Activated CD4-positive, alpha-beta T cell treated with anti-CD3 and anti-CD28 coated beads, Interleukin-2, Interleukin-4, amounts not matched to agents 100 ng/mL and 50 ng/mL, durations not matched to agents 16 hours and 8 hours (primary cell): ENCODE data around the gene IFIT1.
"Not testable (repeated sequence)": the region's sequence is repeated elsewhere in the genome, so short reads cannot be mapped to it uniquely, and the experiment has no call there.

Experiments used
- DNase-seq: peaks from one replicate; pipeline ENCODE4 v3.0.0-alpha.2; 2020; ENCODE audit warnings: low spot score

The IFIT1 gene, protein sequence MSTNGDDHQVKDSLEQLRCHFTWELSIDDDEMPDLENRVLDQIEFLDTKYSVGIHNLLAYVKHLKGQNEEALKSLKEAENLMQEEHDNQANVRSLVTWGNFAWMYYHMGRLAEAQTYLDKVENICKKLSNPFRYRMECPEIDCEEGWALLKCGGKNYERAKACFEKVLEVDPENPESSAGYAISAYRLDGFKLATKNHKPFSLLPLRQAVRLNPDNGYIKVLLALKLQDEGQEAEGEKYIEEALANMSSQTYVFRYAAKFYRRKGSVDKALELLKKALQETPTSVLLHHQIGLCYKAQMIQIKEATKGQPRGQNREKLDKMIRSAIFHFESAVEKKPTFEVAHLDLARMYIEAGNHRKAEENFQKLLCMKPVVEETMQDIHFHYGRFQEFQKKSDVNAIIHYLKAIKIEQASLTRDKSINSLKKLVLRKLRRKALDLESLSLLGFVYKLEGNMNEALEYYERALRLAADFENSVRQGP

DNA sequence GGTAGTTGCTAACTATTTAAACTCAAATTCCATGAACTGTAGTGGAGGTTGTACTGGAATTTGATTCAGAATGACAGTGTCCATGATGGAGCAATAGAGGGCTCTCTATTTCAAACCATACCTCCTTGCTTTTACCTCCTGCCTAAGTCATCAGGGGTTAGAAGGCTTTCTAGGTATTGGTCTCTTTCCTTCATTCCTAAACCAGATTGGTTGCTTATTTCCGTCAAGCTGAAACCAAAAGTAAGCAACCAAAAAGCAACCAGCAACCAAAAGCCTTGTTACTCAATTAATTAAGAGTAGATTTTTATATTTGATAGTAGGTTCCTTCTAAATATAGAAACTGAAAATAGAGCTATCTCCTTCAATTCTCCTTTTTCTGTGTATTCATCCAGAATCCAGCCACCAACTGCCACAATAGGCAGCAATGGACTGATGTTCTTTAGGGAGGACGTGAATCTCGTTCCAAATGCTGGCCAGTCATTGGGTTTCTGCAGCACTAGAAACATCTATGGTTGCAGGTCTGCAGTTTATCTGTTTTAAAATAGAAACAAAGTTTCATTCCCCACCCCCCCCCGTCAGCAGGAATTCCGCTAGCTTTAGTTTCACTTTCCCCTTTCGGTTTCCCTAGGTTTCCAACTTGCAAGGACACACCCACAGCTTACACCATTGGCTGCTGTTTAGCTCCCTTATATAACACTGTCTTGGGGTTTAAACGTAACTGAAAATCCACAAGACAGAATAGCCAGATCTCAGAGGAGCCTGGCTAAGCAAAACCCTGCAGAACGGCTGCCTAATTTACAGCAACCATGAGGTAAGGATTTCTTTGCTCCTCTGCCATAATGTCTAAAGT, at the start of gene IFIT1:
IFIT1 (plus strand) TSS at position 717 of the 850 bp plus-strand sequence; CDS start at position 807, 90 bp downstream.
- peak; percentile 44 for DNase-seq

DNA sequence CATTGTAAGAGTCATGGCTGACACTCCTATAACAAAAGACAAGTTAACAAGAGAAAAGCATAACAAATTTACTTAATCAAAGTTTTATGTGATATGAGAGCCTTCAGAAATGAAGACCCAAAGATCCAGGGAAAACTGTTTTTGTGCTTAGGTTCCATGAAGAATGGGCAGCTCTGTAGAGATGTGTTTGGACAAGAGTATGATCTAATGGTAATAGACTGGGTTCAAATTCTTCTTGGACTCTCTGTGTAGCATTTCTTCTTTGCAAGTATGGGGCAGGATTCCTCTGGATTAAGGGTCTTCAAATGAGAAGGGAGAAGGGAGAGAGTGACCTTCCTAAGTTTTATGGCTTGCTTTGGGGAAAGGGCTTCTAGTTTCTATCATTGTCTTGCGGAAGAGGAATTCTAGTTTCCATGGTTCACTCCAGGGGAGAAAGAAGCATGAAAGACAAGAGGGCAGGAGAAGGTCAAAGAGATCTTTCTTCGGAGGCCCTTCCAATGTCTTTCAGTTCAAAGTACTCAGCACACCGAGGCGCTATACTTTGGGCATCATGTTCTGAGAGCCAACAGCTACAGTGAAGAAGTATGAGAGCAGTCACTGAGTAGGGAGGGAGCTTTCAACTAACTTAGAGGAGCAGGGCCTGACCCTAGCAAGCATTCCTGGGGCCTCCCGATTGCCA, 49.2 kb upstream of the IFIT1 start:
- DNase-seq: no peak

DNA sequence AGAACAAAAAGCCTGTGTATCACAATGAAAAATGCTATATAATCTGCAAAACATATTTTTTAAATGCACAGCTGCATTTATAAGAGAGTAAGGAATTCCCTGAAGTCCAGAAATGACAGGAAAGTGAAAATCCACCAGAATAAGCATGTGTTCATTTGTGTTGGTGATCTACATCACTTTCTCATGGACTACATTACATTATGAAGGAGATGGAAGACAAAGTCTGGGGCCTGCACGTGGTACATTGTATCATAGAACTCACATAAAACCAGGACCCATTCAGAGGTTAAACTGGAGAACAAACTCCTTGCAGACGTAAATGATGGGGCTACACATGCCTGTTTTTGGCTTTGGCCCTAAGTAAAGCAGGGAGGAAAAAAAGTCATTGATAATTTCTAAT, 48.3 kb upstream of the IFIT1 start:
- no peak for DNase-seq

DNA sequence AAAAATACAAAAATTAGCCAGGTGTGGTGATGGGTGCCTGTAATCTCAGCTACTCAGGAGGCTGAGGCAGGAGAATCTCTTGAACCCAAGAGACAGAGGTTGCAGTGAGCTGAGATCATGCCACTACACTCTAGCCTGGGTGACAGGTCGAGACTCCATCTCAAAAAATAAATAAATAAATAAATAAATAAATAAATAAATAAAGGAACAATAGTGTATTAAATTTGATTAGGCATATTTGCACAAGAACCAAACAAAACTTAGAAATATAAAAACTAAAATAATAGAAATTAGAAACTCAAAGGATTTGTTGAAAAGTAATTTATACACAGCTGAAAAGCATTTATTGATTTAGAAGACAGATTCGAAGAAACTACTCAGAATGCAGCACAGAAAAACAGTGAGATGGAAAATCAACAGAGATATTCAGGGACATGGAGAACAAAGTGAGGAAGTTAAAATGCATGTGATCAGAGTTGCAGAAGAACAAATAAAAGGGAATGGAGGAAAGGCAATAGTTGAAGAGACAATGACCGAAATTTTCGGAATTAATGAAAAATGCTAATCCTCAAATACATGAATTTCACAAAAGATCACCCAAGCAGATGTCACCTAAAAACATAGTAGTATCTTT, 46.9 kb upstream of the IFIT1 start:
- no peak for DNase-seq

DNA sequence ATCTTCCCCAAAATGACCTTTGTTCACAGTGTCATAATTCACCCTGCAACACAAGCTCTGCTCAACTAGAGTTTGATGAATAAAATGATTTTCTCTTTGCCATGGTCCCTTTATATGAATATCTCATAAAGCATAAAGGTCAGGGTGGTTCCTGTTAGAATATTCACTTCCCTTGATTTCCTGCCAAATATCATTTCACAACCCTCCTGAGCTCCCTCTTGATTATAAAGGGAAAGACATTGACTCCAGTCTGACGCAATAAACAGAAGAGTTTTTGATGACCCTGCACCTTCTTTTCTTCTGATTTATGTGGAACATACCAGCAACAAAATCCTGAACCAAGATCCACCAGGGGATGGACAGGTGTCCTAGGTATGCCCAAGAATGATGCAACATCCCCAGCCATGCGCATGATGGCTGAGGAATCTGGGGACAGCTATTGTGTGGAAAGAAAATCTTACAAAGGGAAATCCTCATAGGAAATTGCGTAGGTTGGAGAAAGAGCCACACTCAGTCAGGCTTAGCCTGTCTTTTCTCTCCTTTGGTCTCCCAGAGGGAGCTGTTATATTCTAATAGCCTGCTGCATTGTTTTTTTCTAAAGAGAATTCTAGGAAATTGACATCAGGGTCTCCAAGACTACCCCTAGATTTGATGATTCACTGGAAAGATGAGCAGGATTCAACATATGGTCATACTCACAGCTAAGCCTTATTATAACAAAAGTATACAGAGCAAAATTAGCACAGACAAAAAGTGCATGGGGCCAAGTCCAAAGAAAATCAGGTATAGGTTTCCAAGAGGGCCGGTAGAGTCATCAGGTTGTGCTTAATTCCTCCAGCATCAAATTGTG, 45.8 kb upstream of the IFIT1 start:
- DNase-seq: no peak

DNA sequence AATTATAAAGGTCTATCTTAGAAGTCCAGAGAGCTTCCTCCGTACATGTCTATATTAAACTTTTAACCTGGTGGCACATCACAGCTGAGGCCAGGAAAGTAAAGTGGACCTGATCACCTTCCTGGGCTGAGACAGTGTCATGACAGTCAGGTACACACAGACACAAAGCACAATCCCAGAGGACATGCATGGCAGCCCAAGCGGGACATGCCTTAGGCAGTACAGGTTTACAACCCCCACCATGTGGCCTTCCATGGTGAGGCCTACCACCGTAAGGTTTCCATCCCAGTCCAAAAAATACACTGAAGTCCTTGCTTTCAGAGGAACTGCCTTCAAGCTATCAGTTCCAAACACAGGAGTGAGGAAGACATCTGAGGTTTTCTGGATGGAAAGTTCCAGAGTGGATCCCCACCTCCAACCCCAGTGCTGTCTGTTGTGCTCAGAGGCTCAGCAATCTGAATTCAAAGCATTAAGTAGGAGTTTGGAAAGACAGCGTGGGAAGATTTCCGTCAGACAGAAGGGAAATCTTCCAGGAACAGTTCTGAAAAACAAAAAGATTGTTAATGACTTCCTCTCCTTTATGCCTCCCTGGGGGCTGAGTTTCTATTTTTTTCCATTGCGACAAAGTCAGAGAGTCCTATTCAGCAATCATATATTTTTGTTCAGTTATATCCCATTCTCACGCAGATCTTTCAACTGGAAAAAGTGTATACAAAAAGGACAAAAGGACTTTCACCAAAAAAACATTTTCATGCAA, 44.5 kb upstream of the IFIT1 start:
- DNase-seq: no peak

DNA sequence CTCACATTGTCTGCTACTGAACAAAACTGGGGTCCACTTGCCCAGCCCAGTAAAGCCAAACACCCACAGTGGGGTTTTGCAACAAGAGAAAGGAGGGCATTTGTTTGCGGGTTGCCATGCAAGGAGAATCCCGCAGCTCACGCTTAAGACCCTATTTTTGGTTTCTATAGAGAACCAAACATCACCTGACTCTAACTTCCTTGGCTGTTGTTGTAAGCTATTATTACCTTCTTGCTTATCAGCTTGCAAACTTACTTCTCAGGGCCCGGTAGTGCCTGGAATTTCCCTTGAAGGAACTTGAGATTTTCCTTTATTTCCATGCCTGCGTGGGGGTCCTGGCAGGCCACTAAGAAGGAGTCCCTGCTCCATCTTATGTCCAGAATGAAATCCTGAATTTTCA, 43.9 kb upstream of the IFIT1 start:
- DNase-seq: no peak

DNA sequence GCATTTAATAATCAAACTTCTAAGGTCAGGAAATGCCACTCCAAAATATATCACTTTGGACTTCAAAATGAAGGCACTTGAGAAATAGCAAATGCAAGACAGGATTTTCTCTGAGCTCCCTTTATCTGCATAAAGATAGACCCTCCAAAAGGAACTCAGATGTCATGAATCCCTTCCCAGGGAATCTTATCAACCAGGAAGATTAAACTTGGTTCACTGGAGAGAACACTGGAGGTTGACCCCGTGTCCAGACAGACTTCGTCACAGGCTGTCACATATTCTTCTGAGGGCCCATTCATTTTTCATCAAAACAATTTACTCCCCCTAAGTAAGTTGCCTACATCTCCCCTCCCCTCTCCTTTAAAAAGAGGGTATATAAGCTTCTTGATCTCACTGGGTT, 43.4 kb upstream of the IFIT1 start:
- DNase-seq: no peak

DNA sequence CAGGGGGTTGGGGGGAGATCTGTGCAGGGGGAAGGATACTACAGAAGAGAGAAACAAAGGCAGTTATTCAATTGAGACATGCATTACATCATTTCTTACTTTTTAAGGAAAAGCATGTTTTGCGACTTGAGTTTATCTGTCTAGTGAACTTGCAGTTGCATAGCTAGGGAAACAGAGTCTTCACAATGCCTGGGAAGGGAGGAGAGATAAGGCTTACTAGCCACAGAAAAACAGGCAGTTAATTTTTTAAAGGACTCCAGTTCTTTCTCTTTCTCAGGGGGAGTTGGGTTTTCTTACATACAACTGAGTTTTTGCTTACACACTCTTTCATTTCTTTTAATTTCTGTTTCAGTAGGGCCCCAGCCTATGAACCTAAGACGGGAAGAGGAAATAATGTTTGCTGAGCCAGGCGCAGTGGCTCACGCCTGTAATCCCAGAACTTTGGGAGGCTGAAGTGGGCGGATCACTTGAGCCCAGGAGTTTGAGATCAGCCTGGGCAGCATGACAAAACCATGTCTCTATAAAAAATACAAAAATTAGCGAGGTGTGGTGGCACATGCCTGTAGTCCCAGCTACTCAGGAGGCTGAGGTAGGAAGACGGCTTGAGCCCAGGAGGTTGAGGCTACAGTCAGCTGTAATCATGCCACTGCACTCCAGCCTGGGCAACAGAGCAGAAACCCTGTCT, 41.6 kb upstream of the IFIT1 start:
- not testable (repeated sequence) for DNase-seq

DNA sequence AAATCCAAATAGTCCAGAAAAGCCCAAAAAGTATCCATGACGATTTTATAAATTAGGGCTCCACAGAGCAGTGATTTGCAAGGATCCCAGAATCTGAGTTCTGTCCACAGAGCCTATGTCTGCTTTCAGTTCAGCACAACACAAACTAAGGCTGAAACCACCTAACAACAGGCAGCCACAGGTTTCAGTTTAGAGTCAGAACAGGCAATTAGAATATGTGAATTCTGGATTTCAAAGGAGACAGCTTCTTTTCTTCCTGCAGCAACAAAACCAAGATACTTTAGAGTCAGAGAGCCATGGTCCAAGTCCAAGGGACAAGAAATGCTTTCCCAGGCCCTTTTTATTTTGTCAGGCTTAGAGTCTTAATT, 41.0 kb upstream of the IFIT1 start:
- peak; percentile 58 for DNase-seq

DNA sequence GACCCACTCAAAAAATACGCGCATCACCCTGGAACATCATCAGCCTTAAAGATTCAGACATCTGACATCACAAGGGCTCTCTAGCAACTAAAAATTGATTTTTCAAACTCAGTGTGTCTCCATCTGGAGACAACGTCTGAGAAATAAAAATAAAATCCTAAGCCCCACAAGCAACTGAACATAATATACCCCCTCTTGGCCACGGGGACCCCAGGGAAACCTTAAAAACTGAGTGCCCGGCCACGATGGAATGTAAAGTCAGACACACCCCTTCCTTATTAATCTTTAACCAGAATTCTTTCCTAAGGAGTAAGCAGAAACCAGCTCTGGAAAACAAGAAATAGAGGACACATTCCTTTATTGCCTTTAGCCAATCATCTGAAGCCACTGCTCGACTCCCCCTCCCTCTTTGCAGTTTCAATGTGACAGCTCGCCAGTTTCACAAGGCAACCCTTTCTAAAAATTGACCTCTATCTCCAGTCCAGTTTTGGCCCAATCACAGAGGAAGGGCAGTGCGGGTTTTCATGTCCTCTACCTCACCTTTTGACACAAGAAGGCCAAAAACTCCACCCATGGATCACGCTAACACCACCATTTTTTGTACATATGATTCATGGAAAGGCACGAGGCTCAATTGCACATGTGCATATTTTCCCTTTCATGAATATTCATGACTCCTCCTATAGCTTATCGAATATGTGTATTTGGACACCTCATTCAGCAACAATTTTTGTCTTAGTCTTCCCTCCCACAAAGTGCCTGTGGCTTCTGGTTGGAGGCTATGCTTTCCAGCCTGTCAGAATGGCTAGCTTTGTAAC, 40.4 kb upstream of the IFIT1 start:
- DNase-seq: no peak

DNA sequence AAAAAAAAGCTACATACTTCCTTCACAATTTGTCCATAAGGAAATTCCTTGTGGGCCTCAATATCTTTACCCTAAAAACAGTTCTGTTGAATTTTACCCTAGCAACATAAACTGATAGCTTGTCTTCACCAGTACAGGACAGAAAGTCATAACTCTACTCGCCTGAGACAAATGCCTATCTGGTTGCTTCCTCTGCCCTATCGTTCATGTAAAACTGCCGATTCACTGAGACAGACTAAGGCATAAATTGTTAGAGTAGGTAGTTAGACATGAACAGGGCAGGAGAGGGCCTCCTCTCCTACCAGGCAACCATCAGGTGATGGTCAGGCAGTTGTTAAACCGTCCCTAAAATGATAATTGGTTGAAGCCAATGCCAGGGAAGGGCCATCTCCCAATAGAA, 39.6 kb upstream of the IFIT1 start:
- DNase-seq: no peak

DNA sequence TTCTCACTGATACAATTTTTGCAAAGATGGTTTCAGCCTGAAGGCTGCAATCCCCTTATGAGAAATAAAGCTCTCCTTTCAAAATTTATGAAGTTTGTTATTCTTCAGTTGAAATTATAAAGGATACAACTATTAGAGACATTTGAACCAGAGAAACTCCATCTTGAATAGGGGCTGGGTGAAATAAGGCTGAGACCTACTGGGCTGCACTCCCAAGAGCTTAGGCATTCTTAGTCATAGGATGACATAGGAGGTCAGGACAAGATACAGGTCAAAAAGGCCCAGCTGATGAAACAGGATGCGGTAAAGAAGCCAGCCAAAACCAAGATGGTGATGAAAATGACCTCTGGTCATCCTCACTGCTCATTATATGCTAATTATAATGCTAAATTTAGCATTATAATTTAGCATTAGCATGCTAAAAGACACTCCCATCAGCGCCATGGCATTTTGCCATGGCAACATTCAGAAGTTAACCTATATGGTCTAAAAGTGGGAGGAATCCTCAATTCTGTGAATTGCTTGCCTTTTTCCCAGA, 37.0 kb upstream of the IFIT1 start:
- DNase-seq: no peak

DNA sequence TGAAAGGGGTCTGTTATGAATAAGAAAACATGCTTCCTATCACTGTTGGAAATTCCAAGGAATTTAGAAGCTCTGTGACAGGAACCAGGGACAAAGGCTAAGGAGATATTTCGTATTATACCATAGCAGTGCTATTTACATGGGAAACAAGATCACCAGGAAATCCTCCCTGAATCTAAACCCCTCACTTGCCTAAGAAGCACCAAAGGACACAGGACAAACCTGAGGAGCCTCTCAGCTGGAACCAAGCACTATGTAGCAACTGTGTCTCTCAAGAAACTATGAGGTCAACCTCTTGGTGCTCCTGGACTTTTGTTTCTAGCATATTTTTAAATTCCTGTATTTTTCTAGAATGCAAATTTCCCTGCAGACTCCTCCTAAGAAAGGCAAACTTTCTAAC, 35.3 kb upstream of the IFIT1 start:
- DNase-seq: no peak

DNA sequence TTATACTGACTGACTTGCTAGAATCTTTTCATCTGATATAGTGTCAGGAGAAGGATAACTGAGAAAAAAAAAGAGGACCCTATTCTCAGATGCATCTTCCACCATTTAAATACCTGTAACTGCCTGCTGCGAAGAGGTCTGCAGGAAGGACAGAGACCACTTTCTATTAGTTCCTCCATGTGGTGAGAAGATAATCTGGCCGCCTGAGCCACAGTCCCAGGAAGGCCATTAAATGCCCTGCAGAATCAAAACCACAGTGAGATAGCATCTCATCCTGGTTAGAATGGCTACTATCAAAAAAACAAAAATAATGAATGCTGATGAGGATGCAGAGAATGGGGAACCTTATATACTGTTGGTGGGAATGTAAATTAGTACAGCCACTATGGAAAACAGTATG, 34.4 kb upstream of the IFIT1 start:
- no peak for DNase-seq

DNA sequence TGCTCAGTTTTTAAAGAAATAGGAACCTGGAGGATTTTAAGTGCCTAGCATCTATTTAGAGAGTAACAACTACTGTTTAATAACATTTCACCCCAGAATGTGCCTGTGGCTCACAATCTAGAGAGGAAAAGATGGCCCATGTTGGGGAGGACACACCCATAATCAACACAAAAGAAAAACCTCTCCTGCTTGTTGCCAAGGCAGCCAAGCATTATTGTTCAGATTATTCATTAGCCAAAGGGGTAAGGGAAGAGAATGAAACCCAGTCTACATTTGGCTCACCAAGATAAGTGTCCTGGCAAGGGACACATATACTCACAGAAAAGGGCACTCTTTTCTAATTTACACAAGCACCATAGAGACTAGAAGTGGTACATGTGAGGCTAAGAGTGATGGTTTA, 32.3 kb upstream of the IFIT1 start:
- no peak for DNase-seq

DNA sequence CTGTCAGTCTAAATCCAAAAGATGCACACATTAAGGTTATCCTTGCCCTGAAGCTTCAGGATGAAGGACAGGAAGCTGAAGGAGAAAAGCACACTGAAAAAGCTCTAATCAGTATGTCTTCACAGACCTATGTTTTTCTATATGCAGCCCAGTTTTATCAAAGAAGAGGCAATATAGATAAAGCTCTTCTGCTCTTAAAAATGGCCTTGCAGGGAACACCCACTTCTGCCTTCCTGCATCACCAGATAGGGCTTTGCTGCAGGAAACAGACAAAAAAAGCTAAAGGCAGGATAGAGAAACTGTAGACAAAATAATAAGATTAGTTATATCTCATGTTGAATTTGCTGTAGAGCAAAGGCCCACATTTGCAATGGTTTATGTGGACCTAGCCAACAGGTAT, 29.5 kb upstream of the IFIT1 start:
- no peak for DNase-seq

DNA sequence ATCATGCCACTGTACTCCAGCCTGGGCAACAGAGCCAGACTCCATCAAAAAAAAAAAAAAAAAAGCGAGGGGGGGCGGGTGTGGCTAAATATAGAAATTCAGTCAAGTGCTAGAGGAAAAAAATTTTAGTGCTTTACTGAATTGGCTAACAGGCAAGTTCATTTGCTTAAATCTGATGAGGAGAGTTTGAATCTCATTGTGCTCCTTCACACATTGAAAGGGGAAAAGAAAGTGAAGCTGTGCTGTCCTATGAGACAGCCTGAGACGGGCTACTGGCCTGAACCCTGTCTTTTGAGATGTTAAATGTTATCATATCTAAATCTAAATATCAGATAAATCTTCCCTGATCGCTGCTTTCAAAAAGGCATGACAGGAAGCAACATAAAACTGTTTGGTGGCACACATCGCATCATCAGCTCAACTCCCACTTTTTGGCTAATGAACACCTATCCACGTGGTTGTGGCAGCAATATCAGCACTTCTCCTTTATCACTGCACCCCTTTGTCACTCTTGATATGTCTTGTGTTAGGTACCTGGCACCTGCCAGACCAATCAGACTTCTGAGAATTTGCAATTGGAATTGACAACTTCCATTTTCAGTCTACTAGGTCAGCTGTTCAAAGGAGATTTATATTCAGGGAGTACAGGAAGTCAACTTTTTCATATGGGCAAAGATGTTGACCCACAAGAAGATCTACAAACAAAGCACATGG, 28.5 kb upstream of the IFIT1 start:
- DNase-seq: no peak
